ENCODE results near the gene SPTB.
"Not testable (repeated sequence)": the region's sequence is repeated elsewhere in the genome, so short reads cannot be mapped to it uniquely, and the experiment has no call there.

The SPTB gene

DNA sequence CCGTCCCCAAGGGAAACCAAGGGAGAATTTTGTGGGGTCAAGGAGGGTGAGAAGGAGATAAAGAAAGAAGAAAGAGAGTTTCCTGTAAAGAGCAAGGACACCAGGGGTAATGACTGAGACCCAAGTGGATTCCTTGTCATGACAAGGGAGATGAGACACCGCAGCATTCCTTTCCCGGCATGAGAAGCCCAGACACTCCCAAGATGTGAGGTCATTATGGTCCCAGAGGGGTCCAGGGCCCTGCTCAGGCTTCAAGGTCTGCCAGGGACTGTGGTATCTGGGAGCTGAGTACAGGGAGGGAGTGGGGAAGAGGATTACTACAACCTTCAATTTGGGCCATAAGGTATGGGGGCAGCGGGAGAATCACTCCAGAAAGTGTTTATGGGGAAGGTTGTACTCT is 58.1 kb downstream of the SPTB start:
- DNase-seq (ENCODE audit: low read depth in 2 of 2), result no peak

DNA sequence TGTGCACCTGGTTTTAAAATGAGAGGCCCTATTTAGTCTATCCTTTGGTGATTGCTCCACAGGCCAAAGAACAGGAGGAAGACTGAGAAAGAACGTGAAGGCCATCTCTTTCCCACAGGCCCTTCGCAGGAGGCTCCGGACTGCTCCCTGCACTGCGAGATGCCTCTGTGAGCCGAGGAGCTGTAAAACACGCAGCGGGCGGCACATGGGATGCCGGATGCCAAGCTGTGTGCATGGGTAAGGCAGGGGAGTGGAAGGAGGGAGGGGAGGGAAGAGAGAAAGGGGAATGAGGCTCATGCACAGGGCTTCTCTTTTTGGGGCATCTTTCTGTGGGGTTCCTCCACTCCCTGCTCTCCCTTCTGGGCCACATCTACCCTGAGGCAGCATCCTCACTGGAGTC is 61.6 kb downstream of the SPTB start:
- DNase-seq (ENCODE audit: low read depth in 2 of 2), result no peak

DNA sequence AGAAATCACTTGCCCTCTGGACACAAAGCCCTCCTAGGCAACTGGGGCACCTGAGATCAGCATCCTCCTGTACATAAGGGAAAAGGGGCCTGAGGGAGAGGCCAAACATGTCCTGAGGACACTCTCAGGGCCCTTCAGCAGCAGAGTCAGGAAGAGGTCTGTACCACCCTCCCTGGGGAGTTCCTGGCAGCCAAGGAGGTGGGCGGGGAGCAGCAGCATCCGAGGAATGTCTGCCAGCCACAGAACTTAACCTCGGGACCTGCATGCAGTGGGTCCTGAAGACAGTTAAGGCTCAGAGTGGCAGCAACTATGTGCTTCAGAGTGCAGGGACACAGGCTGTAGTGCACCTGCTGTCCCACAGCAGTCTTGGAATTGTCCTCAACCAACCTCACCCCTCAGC is 62.1 kb downstream of the SPTB start:
- no peak for DNase-seq (ENCODE audit: low read depth in 2 of 2)

DNA sequence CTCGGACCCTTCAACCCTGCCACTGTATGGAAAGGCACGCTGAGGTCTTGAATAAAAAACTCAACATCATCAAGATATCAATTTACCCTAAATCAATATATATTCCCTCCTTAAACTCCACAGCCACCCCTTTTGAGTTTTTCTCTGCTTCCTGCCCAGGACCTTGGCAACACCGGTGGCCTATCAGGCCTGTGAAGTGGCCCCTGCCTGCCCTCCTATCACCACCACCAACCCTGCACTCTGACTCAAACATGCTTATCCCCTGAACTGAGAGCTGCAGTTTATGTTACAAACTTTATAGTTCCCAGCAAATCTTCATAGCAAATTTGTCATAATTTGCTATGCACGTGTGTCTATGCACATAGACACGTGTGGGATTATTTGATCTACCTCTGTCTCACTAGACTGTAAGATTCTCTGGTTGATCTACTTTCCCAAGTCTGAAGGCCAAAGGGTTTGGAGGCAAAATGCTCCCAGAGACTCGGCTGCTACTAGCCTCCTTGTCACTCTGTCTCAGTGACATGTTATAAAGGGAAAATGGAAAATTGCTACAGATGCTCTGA is 63.4 kb downstream of the SPTB start:
- DNase-seq (ENCODE audit: low read depth in 2 of 2), result no peak

DNA sequence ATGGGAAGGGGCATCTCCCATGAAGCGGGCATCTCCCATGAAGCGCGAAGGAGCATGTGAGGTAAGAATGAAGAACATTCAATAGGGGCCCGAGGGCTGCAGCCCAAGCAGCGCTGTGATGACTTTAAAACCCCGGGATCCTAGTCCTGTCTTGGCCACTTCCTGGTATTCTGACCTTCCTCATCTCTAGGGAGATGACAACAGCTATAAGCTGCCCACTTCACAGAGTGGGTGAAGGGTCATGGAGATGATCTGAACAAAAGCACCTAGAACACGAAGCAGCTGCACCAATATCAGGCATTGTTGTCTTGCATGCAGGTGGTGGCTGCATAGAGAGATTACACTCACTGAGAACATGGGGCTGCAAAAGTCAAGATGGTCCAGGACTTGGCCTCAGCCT is 64.5 kb downstream of the SPTB start:
- no peak for DNase-seq (ENCODE audit: low read depth in 2 of 2)

DNA sequence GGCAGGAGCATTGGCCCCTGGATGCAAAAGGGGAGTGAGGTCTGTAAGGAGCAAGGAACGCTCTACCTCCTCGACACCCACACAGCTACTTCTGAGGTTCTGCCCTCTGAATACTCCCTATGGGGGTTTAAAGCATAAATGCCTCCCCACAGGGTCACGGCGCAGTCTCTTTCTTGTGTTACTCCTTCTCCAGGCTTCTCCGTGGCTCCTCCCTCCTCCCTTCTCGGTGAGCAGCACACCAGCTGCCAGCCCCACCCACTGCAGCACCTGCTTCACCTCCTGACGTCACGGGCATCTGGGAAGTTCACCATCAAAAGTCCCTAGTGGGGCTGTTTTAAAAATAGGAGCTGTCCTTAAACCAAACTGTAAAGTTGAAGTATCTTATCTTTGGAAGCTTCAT is 67.3 kb downstream of the SPTB start:
- DNase-seq (ENCODE audit: low read depth in 2 of 2), result peak in 1 of 2 donors; percentile 6

DNA sequence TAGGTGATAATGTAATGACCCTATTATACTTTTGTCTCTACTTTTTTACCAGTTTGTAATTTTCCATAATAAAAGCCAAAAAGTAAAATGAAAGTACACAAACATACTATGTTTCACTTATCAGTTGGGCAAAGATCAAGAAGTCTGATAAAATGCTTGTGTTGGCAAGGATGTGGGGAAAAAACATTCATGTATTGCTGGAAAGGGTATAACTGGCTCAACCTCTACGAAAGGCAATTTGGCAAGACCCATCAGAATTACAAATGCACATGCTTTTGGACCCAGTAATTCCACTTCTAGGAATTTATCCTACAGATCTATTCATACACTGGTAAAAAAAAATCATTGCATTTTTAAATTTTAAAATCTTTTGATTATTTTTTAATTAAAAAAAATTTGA is 68.0 kb downstream of the SPTB start:
- no peak for DNase-seq (ENCODE audit: low read depth in 2 of 2)

DNA sequence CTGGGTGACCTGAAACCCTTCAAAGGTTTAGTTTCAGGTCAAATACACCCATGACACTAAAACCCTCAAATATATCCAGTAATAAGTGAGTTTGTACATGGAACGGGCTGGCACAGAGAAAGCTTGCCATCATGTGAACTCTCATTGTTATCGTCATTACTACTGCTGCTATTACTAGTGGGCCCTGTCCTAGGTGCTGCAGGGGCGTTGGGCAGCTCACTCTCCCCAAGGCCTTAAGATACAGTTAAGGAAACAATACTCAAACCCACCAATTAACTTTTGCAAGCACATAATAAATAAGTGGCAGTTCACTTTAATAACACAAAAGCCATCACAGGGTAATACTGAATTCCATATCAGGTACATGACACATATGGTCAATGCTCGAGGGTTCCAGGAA is 71.3 kb downstream of the SPTB start:
- no peak for DNase-seq (ENCODE audit: low read depth in 2 of 2)

DNA sequence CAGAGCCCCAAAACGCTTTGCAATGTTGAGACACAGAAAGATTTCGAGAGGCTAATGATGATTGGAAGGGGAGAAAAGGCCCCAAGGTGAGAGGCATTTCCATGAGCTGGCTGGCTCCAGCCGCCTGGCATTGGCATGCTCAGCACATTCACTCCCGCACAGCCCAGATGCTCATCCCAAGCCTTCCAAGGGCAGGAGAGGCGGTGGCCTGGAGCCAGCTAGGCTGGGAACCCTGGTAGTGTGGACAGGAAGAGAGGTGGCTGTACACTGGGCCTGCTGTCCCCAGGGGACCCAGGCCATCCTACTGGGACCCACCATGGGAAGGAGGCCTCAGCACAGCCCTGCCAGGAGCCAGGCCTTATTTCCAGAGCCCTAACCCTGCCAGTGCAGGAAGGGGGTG is 72.2 kb downstream of the SPTB start:
- DNase-seq (ENCODE audit: low read depth in 2 of 2), result no peak

DNA sequence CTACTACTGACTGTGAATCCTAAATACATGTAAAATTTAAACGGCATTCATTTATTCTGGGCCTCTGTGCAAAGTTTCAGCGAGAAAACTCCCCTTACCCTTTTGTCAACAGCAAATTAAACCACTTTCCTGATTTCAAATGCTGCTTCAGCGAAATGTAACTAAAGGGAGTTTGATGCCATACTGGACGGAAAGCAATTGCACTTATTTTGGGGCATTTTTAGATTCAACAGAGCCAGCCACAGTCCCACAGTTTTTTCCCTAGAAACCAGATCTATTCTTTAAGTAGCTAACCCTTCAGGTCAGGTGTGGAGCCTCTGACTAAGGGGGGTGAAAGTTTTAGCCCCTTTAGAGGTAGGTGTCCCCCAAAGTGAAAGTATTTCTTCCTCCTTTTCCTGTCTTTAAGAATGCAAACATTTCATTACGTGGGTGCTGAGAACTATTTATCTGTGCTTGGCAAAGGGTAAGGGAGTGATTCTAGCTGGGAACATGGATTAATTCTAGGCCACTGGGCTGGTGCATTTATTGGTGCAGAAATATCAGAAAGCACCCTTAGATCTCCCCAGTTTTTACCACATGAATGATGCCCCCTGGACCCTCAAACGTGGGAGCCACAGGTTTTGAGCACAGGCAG is 72.7 kb downstream of the SPTB start:
- no peak for DNase-seq (ENCODE audit: low read depth in 2 of 2)

DNA sequence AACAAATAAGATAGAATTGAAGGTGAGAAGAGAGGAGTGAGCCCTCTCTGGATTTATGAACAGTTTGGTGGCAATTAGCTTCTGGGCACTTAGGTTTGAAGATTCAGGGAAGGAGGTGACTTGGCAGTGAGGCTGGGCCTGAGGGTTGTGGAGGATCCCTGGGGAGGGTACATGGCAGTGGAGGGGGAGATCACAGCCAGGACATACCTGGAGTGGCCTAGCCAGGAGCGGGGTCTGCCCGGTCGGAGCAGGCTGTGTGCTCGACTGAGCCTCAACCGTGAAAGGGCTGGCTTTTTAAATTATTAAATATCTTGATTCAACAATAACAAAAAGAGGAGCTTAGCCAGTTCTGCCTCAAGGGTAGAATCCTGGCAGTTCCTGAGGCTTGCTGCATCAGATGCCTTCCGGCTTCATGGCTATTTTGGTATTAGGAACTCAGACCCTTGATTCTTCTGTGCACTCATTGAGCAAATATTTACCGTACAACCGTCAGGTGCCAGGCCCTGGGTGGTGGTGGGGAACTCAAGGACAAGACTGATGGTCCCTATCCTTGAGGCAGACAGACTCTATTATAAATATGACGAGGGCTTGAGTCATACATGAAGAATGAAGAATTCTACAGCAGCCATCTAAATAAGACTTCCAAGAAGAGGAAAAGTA is 73.4 kb downstream of the SPTB start:
- no peak for DNase-seq (ENCODE audit: low read depth in 2 of 2)

DNA sequence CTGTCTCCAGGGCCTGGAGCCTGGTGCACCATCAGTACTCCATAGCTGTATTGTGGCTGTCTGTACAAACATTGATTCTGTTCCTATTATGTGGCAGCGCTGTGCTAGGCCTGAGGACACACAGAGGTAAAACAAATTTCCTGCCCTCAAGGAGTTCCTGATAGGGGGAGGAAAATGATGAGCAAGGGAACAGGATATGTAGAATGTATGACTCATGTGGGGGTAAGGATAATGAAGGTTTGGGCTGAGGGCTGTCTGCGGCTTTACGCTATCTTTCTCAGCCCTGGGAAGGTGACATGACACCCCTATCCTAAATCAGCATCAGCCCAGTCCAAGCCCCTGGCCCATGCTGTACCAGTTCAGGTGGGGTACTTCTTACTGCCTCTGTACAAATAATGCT is 74.1 kb downstream of the SPTB start:
- DNase-seq (ENCODE audit: low read depth in 2 of 2), result not testable (repeated sequence)

DNA sequence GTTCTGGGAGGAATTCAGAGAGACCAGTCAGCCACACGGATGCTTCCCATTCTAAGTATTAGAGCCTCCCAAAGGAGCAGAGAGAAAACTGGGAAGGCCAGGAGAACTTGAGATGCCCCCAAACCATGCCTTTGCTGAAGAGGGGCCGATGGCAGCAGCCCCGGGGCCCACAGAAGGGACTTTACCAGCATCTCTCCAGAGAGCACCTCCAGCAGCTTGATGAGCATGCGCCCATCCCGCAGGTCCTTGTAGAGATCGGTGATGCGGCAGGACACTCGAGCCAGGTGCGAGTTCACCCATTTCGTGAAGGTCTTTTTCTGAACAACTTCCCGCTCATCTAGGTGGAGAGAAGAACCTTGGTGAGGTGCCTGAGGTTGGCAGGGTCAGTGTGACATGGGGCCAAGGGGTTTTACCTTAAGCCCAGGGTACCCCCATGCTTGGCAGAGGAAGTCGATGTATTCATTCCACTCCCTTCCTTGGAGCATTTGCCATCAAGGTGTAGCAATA is 74.9 kb downstream of the SPTB start:
- no peak for DNase-seq (ENCODE audit: low read depth in 2 of 2)

DNA sequence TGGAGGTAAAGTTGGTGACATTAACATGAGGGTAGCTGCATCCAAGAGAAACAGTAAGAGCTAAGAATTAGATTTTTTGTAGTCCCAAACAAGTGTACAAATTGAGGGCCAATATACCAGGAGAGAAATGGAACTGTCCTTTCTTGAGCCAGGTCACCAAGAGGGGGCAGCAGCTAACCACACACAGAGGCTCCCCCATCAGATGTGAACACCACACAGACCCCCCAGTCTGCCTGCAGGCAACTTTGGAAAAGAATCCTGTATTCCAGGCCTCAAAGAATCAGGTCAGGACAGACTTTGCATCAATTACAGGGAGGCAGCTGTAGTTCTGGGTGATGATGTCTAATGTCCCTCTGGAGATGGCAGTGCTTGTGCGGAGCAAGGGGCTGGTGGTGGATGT is 77.9 kb downstream of the SPTB start:
- DNase-seq (ENCODE audit: low read depth in 2 of 2), result no peak

DNA sequence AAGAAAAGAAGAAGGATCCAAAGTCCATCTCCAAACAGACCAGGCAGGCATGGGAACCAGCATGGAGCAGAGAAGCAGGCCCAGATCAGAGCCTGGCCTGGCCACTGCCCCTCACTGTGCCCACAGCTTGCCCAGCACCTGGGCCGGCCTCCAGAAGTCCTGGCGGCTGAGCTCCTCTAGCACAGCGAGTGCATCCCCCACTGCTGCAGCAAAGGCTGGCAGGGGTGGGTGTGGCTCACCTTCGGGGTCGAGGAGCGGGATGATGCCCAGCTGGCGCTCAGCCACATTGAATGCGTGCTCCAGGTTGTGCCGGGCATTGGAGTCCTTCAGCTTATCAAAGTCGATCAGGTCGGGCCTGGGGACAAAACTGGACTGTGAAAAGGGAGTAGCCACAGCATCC is 78.7 kb downstream of the SPTB start:
- no peak for DNase-seq (ENCODE audit: low read depth in 2 of 2)

DNA sequence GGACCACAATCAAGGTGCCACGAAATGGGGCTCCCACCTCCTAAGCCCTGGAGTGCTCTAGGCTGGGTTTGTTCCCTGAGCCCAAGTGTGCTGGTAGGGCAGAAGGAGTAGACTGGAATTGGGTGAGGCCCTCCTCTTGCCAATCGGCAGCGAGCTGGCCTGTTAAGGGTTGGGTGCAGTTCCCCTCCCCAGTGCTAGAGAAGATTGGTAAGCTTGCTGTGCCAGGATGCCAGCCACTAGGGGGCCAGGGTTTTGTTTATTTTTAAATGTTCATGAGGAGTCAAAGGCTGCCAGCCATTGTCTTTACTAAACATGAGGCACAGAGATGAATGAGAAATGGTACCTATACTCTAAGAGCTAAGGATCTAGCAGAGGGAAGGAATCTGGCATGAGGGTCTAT is 79.7 kb downstream of the SPTB start:
- DNase-seq (ENCODE audit: low read depth in 2 of 2), result no peak

DNA sequence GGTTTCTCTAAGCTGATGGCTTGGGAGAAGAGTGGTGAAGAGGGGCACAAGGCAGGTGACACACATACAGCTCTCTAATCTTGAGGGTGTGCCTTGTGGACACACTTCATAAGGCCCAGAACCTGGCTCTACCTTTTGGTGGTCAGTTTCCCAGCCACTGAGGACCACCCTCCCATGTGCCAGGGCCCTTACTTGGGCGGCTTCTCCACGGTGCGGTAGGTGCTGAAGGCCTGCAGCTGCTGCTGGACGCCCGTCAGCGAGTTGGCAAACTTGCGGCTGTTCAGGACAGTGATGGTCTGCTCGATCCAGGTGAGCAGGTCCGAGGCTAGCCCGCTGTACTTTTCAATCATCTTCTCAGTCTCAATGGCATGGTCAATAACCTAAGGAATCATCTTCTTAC is 80.2 kb downstream of the SPTB start:
- no peak for DNase-seq (ENCODE audit: low read depth in 2 of 2)

DNA sequence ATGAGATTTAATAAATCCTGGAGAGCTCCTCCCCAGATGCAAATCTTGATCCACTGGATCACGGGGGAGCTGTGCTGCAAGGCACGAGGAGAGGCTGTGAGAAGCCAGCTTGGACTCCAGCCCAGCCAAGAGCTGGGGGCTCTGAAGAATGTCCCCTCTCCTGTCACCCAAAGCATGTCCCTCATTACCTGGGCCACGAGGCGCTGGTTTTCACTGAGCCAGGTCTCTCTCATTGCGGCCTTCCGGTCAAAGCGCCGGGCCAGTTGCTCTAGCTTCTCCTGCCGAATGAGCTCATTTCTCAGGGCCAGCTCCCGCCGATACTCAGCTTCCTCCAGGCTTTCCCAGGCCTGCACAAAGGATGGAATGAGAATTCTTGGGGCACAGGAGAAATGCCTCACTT is 83.3 kb downstream of the SPTB start:
- DNase-seq (ENCODE audit: low read depth in 2 of 2), result no peak

DNA sequence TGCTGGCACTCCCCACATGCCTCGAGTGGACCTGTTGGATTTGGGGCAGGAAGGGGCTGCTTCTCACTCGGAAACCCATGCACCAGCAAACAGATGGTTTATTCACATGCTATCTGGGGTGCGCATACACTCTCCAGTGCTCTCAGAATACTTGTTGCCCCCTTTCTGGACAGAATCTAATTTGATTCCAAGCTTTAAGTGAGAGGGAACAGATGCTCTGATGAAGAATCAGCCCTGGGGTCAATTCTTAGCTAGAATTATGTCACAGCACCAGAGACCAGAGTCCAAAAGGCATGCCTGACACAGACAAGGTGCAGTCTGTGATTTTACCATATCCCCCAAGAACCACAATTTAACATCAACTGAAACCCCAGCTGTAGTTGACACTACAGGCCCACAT is 83.8 kb downstream of the SPTB start:
- no peak for DNase-seq (ENCODE audit: low read depth in 2 of 2)

DNA sequence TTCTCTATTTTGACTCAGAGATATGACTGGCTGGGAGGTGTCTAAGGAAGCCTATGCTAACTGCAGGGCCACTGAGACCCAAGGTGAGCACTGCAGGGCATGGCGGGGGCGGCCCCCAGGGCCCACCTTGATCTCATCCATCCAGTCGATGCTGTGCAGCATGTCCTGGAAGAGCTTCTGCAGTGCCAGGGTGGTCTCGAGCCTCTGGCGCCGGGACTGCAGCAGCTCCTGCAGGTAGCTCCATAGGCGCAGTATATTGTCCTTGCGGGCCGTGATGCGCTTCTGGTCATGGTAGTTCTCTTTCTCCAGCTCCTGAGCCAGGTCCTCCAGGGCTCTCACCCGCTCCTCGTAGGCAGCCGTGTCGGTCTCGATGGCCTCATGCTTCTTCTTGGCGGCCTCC is 84.5 kb downstream of the SPTB start:
- DNase-seq (ENCODE audit: low read depth in 2 of 2), result no peak

DNA sequence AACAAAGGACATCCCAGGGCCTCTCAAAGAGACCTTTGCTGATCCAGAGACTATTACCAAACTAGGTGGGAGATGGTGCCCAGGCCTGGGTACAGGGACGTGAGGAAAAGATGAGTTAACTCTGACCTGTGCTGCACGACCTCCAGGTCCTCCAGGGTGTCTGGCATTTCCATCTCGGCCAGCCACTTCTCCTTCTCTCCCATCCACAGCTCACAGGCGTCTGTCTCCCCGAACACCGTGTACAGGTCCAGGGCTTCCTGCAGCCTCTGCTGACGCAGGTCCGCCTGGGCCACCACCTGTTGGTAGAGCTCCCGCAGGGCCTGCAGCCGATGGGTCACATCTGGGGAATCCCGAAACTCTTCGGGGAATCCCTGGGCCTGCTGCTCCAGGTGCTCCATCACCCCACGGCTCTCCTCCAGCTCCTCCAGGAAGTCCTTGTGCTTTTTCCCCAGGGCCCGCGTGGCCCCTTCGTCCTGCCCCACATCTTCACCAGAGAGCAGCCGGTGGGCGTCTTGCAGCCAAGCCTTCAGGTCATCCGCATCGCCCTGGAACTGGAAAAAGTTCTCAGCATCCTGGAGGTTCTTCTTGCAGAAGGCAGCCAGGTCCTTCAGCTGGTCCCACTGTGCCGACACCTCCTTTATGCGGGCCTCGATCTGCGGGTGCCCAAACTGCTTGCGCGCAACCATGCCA is 86.7 kb downstream of the SPTB start:
- DNase-seq (ENCODE audit: low read depth in 2 of 2), result no peak

DNA sequence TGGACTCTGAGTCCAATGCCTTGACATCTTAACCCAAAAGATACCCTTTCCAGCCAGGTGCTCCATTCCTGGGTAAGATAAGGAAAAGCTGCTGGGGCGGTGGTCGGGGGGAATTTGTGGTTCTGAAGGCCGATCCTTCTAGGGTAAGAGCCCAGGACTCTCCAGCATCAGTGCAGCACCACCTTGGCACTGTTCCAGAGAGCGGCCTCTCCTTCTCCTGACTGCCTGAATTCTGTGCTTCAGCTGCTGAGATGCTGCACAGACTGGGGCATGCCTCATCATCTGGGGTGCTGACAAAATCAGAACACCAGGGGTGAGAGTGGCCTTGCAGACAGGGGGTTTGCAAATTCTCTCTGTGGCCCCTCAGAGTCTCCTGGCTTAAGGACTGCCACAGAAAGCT is 87.5 kb downstream of the SPTB start:
- DNase-seq (ENCODE audit: low read depth in 2 of 2), result no peak

DNA sequence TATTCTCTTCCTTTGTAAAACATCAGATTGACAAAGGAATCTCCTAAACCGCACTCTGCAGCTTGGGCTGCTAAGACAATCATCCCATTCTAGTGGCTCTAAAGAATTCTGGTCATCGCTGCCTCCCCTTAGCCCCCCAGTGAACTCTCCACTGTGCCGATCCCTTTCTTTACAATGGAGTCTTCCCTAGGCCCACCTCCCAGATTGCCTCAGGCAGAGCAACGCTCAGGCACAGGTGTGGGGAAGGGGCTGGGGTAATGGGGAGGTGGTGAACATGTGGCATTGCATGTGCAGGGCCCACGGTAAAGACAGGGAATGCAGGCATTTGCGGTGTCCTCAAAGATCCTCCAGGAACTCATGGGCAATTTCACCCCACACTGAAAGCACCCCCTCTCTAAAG is 89.2 kb downstream of the SPTB start:
- no peak for DNase-seq (ENCODE audit: low read depth in 2 of 2)
